H1 (cell line): ENCODE results near the gene CTTNBP2. TPM values are rescaled to one million over a fixed set of nuclear protein-coding genes. Genes with fewer than 3 reads are reported as not detected.

Source experiments
- polyA plus RNA-seq, 7 experiments: library from polyadenylated mRNA; depleted of rRNA in 3 of 7; stranded (reverse) in 5 of 7; unstranded in 2 of 7; fragments of >200 nt in 5 of 7; fragments of 200-250 nt in 2 of 7; gene quantifications; 1 replicate in 5 of 7; 2 replicates in 1 of 7; 4 replicates in 1 of 7; pipeline versions ENCODE4 v1.2.1 to v1.2.3, GENCODE V29; 2011 to 2013; ENCODE audit warnings: missing spikeins in 2 of 7, mixed read lengths in 2 of 7
- total RNA-seq: library from RNA; stranded (reverse); fragmentation: NEBNext Ultra II Directional; extraction: Animal tissue kit (Norgen Biotek cat#: 25700); gene quantifications from 2 replicates; pipeline ENCODE4 v1.2.1, GENCODE V29; 2021
- TF ChIP-seq, protein P1 (sequence below): fragments of 300-600 bp; sonication (generic); IDR thresholded peaks from 2 replicates; pipeline ENCODE4 v1.7.1; 2012; ENCODE audit warnings: low read length, moderate library complexity, mild to moderate bottlenecking, inconsistent platforms; ENCODE audit not compliant: insufficient replicate concordance

CTTNBP2 gene
- total and polyA plus RNA-seq, 2 of the 8 experiments (the other 6 are each of a cell fraction or from before 2014, with no cell fraction given): 15.3 to 35.1 TPM

DNA sequence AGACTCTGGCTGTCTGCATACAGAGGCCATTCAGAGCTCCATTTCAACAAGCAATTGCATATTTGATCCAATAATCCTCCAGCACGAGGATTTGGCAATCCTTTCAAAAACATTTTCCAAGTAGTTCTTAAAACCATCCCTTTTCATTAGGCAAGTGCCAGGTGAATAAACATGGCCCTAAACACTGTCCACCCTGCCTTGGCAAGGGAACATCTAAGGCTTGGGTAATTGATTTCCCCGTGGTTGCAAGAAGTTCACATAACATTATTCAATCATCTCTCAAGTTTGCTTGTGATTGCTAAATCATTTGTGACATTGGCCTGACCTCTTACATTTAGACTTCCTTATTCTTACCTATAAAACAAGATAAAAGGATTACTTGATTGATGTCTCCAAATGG lies 175.2 kb downstream of the CTTNBP2 start (continued):
- TF ChIP-seq, protein P1, sequence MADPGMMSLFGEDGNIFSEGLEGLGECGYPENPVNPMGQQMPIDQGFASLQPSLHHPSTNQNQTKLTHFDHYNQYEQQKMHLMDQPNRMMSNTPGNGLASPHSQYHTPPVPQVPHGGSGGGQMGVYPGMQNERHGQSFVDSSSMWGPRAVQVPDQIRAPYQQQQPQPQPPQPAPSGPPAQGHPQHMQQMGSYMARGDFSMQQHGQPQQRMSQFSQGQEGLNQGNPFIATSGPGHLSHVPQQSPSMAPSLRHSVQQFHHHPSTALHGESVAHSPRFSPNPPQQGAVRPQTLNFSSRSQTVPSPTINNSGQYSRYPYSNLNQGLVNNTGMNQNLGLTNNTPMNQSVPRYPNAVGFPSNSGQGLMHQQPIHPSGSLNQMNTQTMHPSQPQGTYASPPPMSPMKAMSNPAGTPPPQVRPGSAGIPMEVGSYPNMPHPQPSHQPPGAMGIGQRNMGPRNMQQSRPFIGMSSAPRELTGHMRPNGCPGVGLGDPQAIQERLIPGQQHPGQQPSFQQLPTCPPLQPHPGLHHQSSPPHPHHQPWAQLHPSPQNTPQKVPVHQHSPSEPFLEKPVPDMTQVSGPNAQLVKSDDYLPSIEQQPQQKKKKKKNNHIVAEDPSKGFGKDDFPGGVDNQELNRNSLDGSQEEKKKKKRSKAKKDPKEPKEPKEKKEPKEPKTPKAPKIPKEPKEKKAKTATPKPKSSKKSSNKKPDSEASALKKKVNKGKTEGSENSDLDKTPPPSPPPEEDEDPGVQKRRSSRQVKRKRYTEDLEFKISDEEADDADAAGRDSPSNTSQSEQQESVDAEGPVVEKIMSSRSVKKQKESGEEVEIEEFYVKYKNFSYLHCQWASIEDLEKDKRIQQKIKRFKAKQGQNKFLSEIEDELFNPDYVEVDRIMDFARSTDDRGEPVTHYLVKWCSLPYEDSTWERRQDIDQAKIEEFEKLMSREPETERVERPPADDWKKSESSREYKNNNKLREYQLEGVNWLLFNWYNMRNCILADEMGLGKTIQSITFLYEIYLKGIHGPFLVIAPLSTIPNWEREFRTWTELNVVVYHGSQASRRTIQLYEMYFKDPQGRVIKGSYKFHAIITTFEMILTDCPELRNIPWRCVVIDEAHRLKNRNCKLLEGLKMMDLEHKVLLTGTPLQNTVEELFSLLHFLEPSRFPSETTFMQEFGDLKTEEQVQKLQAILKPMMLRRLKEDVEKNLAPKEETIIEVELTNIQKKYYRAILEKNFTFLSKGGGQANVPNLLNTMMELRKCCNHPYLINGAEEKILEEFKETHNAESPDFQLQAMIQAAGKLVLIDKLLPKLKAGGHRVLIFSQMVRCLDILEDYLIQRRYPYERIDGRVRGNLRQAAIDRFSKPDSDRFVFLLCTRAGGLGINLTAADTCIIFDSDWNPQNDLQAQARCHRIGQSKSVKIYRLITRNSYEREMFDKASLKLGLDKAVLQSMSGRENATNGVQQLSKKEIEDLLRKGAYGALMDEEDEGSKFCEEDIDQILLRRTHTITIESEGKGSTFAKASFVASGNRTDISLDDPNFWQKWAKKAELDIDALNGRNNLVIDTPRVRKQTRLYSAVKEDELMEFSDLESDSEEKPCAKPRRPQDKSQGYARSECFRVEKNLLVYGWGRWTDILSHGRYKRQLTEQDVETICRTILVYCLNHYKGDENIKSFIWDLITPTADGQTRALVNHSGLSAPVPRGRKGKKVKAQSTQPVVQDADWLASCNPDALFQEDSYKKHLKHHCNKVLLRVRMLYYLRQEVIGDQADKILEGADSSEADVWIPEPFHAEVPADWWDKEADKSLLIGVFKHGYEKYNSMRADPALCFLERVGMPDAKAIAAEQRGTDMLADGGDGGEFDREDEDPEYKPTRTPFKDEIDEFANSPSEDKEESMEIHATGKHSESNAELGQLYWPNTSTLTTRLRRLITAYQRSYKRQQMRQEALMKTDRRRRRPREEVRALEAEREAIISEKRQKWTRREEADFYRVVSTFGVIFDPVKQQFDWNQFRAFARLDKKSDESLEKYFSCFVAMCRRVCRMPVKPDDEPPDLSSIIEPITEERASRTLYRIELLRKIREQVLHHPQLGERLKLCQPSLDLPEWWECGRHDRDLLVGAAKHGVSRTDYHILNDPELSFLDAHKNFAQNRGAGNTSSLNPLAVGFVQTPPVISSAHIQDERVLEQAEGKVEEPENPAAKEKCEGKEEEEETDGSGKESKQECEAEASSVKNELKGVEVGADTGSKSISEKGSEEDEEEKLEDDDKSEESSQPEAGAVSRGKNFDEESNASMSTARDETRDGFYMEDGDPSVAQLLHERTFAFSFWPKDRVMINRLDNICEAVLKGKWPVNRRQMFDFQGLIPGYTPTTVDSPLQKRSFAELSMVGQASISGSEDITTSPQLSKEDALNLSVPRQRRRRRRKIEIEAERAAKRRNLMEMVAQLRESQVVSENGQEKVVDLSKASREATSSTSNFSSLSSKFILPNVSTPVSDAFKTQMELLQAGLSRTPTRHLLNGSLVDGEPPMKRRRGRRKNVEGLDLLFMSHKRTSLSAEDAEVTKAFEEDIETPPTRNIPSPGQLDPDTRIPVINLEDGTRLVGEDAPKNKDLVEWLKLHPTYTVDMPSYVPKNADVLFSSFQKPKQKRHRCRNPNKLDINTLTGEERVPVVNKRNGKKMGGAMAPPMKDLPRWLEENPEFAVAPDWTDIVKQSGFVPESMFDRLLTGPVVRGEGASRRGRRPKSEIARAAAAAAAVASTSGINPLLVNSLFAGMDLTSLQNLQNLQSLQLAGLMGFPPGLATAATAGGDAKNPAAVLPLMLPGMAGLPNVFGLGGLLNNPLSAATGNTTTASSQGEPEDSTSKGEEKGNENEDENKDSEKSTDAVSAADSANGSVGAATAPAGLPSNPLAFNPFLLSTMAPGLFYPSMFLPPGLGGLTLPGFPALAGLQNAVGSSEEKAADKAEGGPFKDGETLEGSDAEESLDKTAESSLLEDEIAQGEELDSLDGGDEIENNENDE: no peak
